Stimulated activated CD8-positive, alpha-beta memory T cell treated with anti-CD3 and anti-CD28 coated beads, Interleukin-4, amount 100 ng/mL, for 48 hours (primary cell): ENCODE results near the gene GOLGA6L10.

Source experiments
- DNase-seq: peaks from one replicate; pipeline ENCODE4 v3.0.0-alpha.2; 2020

GOLGA6L10 gene

DNA sequence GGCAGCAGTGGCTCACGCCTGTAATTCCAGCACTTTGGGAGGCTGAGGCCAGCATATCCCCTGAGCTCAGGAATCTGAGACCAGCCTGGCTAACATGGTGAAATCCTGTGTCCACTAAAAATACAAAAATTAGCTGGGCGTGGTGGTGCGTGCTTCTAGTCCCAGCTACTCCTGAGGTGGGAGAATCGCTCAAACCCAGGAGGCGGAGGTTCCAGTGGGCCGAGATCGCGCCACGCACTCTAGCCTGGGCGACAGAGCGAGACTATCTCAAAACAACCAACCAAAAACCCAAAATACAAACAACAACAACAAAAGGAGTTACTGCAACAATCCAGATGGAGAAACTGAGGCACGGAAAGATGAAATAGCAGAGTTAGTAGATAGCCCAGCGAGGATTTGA, 51.2 kb downstream of the GOLGA6L10 start:
- no peak for DNase-seq

DNA sequence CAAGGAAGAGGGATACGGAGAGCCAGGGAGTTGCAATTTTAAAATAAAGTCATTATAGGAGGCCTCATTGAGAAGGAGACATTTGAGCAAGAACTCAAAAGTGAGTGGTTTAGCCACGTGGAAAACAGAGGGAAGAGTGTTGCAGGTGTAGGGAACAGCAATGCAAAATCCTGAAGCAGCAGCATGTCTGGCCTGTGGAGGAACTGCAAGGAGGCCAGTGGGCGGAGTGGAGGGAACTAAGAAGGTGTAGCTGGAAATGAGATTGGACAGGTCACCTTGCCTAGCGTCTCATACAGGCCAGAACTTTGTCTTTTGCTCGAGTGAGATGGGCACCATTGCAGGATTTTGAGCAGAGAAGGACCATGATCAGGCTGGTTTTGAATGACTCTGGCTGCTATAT, 51.7 kb downstream of the GOLGA6L10 start:
- DNase-seq = no peak

DNA sequence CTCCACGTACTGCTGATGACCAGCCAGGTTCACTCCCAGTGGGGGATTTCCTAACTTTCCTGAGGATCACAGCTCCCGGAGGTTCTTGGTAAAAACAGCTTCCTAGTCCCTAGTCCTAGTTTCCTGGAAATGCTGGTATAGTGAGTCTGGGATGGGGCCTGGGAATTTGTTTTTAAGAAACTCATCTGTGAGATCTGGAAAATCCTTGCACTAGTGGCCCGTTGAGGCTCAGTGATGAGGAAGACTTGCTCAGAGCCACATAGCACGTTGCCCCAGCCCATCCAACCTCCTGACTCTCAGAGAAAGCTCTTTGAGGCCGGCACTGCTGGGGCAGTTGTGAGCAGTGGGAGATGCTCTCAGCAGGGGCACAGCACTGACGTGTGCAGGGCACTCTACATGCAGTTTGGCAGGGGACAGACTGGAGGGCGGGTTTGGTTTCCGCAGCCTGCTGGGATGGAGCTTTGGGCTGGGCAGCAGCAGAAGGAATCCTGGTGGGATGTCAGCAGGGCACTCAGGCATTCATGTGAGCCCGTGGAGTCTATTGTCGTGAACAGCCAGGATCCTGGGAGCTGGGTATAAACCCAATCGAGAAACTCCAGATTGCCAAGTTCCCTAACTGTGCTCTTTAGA, 55.1 kb downstream of the GOLGA6L10 start:
- DNase-seq = no peak

DNA sequence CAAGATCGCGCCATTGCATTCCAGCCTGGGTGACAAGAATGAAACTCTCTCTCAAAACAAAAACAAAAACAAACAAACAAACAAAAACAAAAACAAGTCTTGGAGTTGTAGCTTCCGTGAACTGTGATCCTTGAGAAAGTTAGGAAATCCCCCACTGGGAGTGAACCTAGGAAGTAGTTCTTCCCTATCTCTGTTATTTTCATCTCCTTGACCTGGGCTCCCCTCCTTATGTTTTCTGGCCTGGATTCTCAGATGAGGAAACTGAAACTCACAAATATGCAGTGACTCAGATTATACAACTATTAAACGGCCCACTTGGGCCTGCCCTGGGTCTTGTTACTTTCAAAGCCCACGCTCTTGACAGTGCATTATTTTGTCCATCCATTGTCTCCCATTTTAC, 57.0 kb downstream of the GOLGA6L10 start:
- DNase-seq = no peak
